HEK293 (cell line): ENCODE data around the gene DENND1A.
A peak's percentile ranks its signal among the peaks of the same experiment; 100 is the strongest.

Experiments used
- CTCF ChIA-PET: fragments of 350-600 bp; formaldehyde crosslinking; extraction: SDS; loops from one replicate; lab custom pipeline; 2021; ENCODE audit warnings: antibody characterized with exemption; lab: Yijun Ruan, JAX
- POLR2A ChIA-PET: fragments of 300-600 bp; formaldehyde crosslinking; extraction: SDS; loops from one replicate; lab custom pipeline; 2020; ENCODE audit warnings: antibody characterized with exemption, inconsistent platforms; lab: Yijun Ruan, JAX
- H3K27ac ChIP-seq: fragments of 200-500 bp; sonication (Bioruptor generic); 2 replicates; pipeline ENCODE4 v1.5.1; 2014; ENCODE audit warnings: low read depth, low read length, control low read depth, inconsistent platforms; ENCODE audit errors: extremely low read depth
- H3K36me3 ChIP-seq, 2 experiments: fragments of 200-500 bp in 1 of 2; sonication (Bioruptor generic) in 1 of 2; 1 replicate in 1 of 2; 2 replicates in 1 of 2; pipeline ENCODE4 v1.5.1; 2014 to 2017; ENCODE audit warnings: inconsistent platforms in 2 of 2, low read length in 2 of 2; ENCODE audit not compliant: control insufficient read depth in 2 of 2, insufficient read depth in 1 of 2
- H3K4me1 ChIP-seq: fragments of 200-500 bp; sonication (Bioruptor generic); 2 replicates; pipeline ENCODE4 v1.5.1; 2014; ENCODE audit warnings: mild to moderate bottlenecking, low read length, inconsistent platforms; ENCODE audit not compliant: control insufficient read depth, insufficient read depth
- H3K4me3 ChIP-seq: 2 replicates; pipeline ENCODE4 v1.5.1; 2011; ENCODE audit warnings: low read depth, mild to moderate bottlenecking, control low read depth, low read length, moderate library complexity
- H3K9me3 ChIP-seq: fragments of 200-500 bp; sonication (Bioruptor generic); 2 replicates; pipeline ENCODE4 v1.5.1; 2014; ENCODE audit warnings: low read depth, low read length, inconsistent platforms; ENCODE audit not compliant: control insufficient read depth, insufficient read depth
- BCL11B ChIP-seq: fragments of 450-650 bp; formaldehyde crosslinking; IDR thresholded peaks from 2 replicates; pipeline ENCODE4 v1.5.1; 2016; ENCODE audit warnings: low read depth, missing biosample characterization, missing genetic modification characterization
- OVOL3 ChIP-seq: fragments of 450-650 bp; formaldehyde crosslinking; IDR thresholded peaks from 2 replicates; pipeline ENCODE4 v1.5.1; 2016; ENCODE audit warnings: missing biosample characterization, missing genetic modification characterization
- SCRT1 ChIP-seq: fragments of 450-650 bp; formaldehyde crosslinking; IDR thresholded peaks from 2 replicates; pipeline ENCODE4 v1.5.1; 2016; ENCODE audit warnings: missing biosample characterization, missing genetic modification characterization, borderline replicate concordance
- SCRT2 ChIP-seq: fragments of 450-650 bp; formaldehyde crosslinking; IDR thresholded peaks from 2 replicates; pipeline ENCODE4 v1.5.1; 2016; ENCODE audit warnings: missing biosample characterization, missing genetic modification characterization
- TRIM28 ChIP-seq: IDR thresholded peaks from 2 replicates; pipeline ENCODE4 v1.6.1; 2011; ENCODE audit warnings: low read length, control low read depth, borderline replicate concordance
- WT1 ChIP-seq: fragments of 450-650 bp; formaldehyde crosslinking; IDR thresholded peaks from 2 replicates; pipeline ENCODE4 v1.5.1; 2016; ENCODE audit warnings: missing biosample characterization, missing genetic modification characterization
- YY2 ChIP-seq: fragments of 450-650 bp; formaldehyde crosslinking; IDR thresholded peaks from 2 replicates; pipeline ENCODE4 v1.5.1; 2016; ENCODE audit warnings: missing biosample characterization, missing genetic modification characterization
- ZBTB1 ChIP-seq: fragments of 450-650 bp; formaldehyde crosslinking; IDR thresholded peaks from 2 replicates; pipeline ENCODE4 v1.5.1; 2016; ENCODE audit warnings: missing biosample characterization, missing genetic modification characterization
- ZBTB20 ChIP-seq: fragments of 450-650 bp; formaldehyde crosslinking; IDR thresholded peaks from 2 replicates; pipeline ENCODE4 v1.5.1; 2016; ENCODE audit warnings: missing biosample characterization, missing genetic modification characterization
- ZNF132 ChIP-seq: fragments of 450-650 bp; formaldehyde crosslinking; IDR thresholded peaks from 2 replicates; pipeline ENCODE4 v1.5.1; 2017; ENCODE audit warnings: missing biosample characterization, missing genetic modification characterization, borderline replicate concordance
- ZNF133 ChIP-seq: fragments of 450-650 bp; formaldehyde crosslinking; IDR thresholded peaks from 2 replicates; pipeline ENCODE4 v1.5.1; 2016; ENCODE audit warnings: missing biosample characterization, missing genetic modification characterization
- ZNF174 ChIP-seq: fragments of 450-650 bp; formaldehyde crosslinking; IDR thresholded peaks from 2 replicates; pipeline ENCODE4 v1.5.0; 2017; ENCODE audit warnings: missing biosample characterization, mild to moderate bottlenecking, missing genetic modification characterization
- ZNF24 ChIP-seq: fragments of 450-650 bp; formaldehyde crosslinking; IDR thresholded peaks from 2 replicates; pipeline ENCODE4 v1.5.1; 2016; ENCODE audit warnings: missing biosample characterization, missing genetic modification characterization
- ZNF274 ChIP-seq, 2 experiments: fragments of 200-500 bp in 1 of 2; fragments of 450-650 bp in 1 of 2; sonication (Bioruptor generic) in 1 of 2; formaldehyde crosslinking in 1 of 2; IDR thresholded peaks; 2 replicates each; pipeline versions ENCODE4 v1.5.1 to v1.6.1; 2014 to 2016; ENCODE audit warnings: borderline replicate concordance in 1 of 2, inconsistent platforms in 1 of 2, low read length in 1 of 2, missing biosample characterization in 1 of 2, missing genetic modification characterization in 1 of 2
- ZNF292 ChIP-seq: fragments of 450-650 bp; formaldehyde crosslinking; IDR thresholded peaks from 2 replicates; pipeline ENCODE4 v1.5.1; 2016; ENCODE audit warnings: low read depth, missing biosample characterization, missing genetic modification characterization, borderline replicate concordance
- ZNF341 ChIP-seq: fragments of 450-650 bp; formaldehyde crosslinking; IDR thresholded peaks from 2 replicates; pipeline ENCODE4; 2016; ENCODE audit warnings: low read depth, missing biosample characterization, missing genetic modification characterization
- ZNF416 ChIP-seq: fragments of 450-650 bp; formaldehyde crosslinking; IDR thresholded peaks from 2 replicates; pipeline ENCODE4 v1.5.1; 2016; ENCODE audit warnings: missing biosample characterization, missing genetic modification characterization
- ZNF596 ChIP-seq: fragments of 450-650 bp; IDR thresholded peaks from 2 replicates; pipeline ENCODE4 v1.5.0; 2018; ENCODE audit warnings: missing biosample characterization, mild to moderate bottlenecking, missing genetic modification characterization, moderate library complexity
- ZNF629 ChIP-seq: fragments of 450-650 bp; formaldehyde crosslinking; IDR thresholded peaks from 2 replicates; pipeline ENCODE4 v1.5.1; 2017; ENCODE audit warnings: missing biosample characterization, missing genetic modification characterization
- ZNF654 ChIP-seq: fragments of 450-650 bp; formaldehyde crosslinking; IDR thresholded peaks from 2 replicates; pipeline ENCODE4 v1.5.1; 2016; ENCODE audit warnings: low read depth, missing biosample characterization, missing genetic modification characterization
- ZNF785 ChIP-seq: fragments of 450-650 bp; formaldehyde crosslinking; IDR thresholded peaks from 2 replicates; pipeline ENCODE4 v1.5.1; 2016; ENCODE audit warnings: missing biosample characterization, missing genetic modification characterization
- ZNF791 ChIP-seq: fragments of 450-650 bp; formaldehyde crosslinking; IDR thresholded peaks from 2 replicates; pipeline ENCODE4 v1.5.1; 2016; ENCODE audit warnings: missing biosample characterization, missing genetic modification characterization
- TF ChIP-seq, protein P1 (sequence below): fragments of 450-650 bp; formaldehyde crosslinking; IDR thresholded peaks from 2 replicates; pipeline ENCODE4 v1.5.1; 2017; ENCODE audit warnings: missing biosample characterization, missing genetic modification characterization
- TF ChIP-seq, protein P2 (sequence below): fragments of 450-650 bp; formaldehyde crosslinking; IDR thresholded peaks from 2 replicates; pipeline ENCODE4 v1.5.1; 2016; ENCODE audit warnings: missing biosample characterization, missing genetic modification characterization

Gene DENND1A

DNA sequence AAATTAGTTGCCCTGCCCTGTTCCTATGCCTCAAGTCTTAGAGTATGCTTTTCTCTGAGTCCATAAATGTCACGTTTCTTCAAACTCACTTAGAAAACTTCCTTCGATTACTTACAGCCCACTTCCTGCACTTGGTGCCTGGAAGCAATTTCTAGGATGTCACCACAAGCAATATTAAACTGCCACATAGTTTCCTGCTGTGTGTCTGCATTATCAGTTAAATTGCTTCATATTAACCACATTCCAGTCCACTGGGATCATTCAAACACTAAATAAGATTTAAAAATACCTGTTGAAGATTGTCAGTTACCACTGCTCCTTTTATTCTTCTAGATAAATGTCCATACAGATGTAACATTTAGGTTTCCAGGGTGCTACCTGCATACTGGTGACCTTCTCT, 4.1 kb downstream of the DENND1A start:
- Histone ChIP-seq H3K27ac (no peak overlapping the region), H3K4me3 (no peak overlapping the region), H3K9me3 (no peaks in the 10 kb centered on the region), H3K4me1 (peaks cover 6% of the 10 kb centered on the region), H3K36me3 (no peaks in the 10 kb centered on the region)
- CTCF ChIA-PET, result no interaction called here
- TF ChIP-seq SCRT2 (tag by site-specific recombination) (peak; percentile 38; the same call in 1 of the 2 replicates), ZNF596 (tag by site-specific recombination) (no peak), ZBTB1 (tag by site-specific recombination) (no peak), TRIM28 (no peak), WT1 (no peak), ZNF654 (no peak), ZNF133 (tag by site-specific recombination) (no peak)
- TF ChIP-seq, protein P1, sequence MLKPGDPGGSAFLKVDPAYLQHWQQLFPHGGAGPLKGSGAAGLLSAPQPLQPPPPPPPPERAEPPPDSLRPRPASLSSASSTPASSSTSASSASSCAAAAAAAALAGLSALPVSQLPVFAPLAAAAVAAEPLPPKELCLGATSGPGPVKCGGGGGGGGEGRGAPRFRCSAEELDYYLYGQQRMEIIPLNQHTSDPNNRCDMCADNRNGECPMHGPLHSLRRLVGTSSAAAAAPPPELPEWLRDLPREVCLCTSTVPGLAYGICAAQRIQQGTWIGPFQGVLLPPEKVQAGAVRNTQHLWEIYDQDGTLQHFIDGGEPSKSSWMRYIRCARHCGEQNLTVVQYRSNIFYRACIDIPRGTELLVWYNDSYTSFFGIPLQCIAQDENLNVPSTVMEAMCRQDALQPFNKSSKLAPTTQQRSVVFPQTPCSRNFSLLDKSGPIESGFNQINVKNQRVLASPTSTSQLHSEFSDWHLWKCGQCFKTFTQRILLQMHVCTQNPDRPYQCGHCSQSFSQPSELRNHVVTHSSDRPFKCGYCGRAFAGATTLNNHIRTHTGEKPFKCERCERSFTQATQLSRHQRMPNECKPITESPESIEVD (tag by site-specific recombination), result peak; percentile 46; the same call in 1 of the 2 replicates
- TF ChIP-seq, protein P2, sequence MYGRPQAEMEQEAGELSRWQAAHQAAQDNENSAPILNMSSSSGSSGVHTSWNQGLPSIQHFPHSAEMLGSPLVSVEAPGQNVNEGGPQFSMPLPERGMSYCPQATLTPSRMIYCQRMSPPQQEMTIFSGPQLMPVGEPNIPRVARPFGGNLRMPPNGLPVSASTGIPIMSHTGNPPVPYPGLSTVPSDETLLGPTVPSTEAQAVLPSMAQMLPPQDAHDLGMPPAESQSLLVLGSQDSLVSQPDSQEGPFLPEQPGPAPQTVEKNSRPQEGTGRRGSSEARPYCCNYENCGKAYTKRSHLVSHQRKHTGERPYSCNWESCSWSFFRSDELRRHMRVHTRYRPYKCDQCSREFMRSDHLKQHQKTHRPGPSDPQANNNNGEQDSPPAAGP, result no peak
- POLR2A ChIA-PET, result no interaction called here

DNA sequence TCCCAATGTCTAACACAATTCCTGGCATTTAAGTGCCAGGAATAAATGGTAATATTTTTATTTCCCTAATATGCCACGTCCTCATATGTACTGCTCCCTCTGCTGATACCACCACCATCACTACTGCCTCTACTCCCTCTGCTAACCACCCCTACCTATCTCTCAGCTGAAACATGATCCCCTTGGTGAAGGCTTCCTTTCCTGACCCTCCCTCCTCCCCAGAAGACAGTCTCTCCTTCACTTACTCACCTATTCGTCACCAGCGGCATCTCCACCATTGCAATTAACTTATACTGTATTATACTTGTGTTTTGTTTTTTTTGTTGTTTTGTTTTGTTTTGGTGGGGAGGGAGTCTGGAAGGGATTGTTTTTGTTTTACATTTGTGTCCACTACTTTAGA, 4.8 kb downstream of the DENND1A start:
- peaks cover 6% of the 10 kb centered on the region for H3K4me1 ChIP-seq
- ChIA-PET CTCF (no interaction called here), POLR2A (no interaction called here)
- no peak overlapping the region for H3K27ac ChIP-seq
- no peak overlapping the region for H3K4me3 ChIP-seq
- TF ChIP-seq OVOL3 (tag by site-specific recombination) (no peak), ZNF24 (tag by site-specific recombination) (no peak), ZNF416 (tag by site-specific recombination) (no peak), BCL11B (tag by site-specific recombination) (no peak), ZNF292 (tag by site-specific recombination) (no peak), ZNF132 (tag by site-specific recombination) (no peak), ZNF174 (tag by site-specific recombination) (no peak), ZNF791 (tag by site-specific recombination) (no peak), ZNF274 (IDR thresholded peaks at IDR 0.05; ENCODE audit: low read length) (no peak), ZNF274 (tag by site-specific recombination; IDR thresholded peaks at IDR 0.05; ENCODE audit: borderline replicate concordance) (no peak), ZNF785 (tag by site-specific recombination) (no peak), ZNF341 (tag by site-specific recombination) (no peak)
- TF ChIP-seq, all 188 proteins: peak for 0
- H3K9me3 ChIP-seq, result no peaks in the 10 kb centered on the region
- H3K36me3 ChIP-seq, result no peaks in the 10 kb centered on the region

DNA sequence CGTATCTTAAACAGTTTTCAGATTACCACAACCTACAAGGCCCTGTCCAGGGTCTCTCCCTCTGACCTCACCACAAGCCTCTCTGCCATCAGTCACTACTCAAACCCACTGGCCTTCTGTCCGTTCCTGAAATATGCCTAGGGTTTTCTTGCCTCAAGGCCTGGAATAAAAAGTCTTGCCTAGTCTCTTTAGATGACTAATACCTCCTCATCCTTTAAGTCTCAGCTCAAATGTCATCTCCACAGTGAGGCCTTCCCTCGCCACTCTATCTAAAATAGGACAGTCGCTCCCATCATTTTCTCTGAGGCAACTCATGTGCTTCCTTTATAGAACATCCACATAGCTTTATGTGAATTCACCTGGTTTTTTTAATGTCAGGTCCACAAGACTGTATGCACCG, 5.2 kb downstream of the DENND1A start:
- Histone ChIP-seq H3K4me1 (peaks cover 6% of the 10 kb centered on the region), H3K9me3 (no peaks in the 10 kb centered on the region), H3K36me3 (no peaks in the 10 kb centered on the region), H3K4me3 (no peak overlapping the region), H3K27ac (no peak overlapping the region)
- no peak for TF ChIP-seq SCRT1 (tag by site-specific recombination)
- TF ChIP-seq YY2 (tag by site-specific recombination), result no peak
- TF ChIP-seq ZBTB20, result no peak
- no peak for TF ChIP-seq ZNF629 (tag by site-specific recombination)
- ChIA-PET POLR2A (no interaction called here), CTCF (no interaction called here)
